IMR-90 (cell line): ENCODE data around the gene FLYWCH1. TPM values are rescaled to one million over a fixed set of nuclear protein-coding genes. Genes with fewer than 3 reads are reported as not detected.

ENCODE experiments used
- ATAC-seq: fragments of 200-7000 bp; cut with Tn5 transposase; 2 replicates; pipeline ENCODE4 v1.9.1; 2020; ENCODE audit warnings: low read depth, mild to moderate bottlenecking, moderate library complexity
- BruUV-seq: library from RNA; stranded (reverse); fragments of 400-500 nt; replicated peaks from 2 replicates; lab custom pipeline; 2021; lab: Mats Ljungman, UMichigan
- CTCF ChIA-PET: fragments of 300-600 bp; formaldehyde crosslinking; extraction: SDS; loops from one replicate; lab custom pipeline; 2021; ENCODE audit warnings: antibody characterized with exemption; lab: Yijun Ruan, JAX
- POLR2A ChIA-PET: fragments of 300-600 bp; sonication (Branson Sonifier 250); formaldehyde crosslinking; loops from one replicate; lab custom pipeline; 2022; ENCODE audit warnings: antibody characterized with exemption; ENCODE audit not compliant: unreplicated experiment; lab: Charles Lee
- DNase-seq: peaks from one replicate; pipeline ENCODE4 v3.0.0; 2013
- H2AFZ ChIP-seq: replicated peaks from 2 replicates; pipeline ENCODE3; 2013; ENCODE audit warnings: low read length, mild to moderate bottlenecking; ENCODE audit not compliant: poor library complexity
- H2AK5ac ChIP-seq: 2 replicates; pipeline ENCODE4 v1.6.1; 2013; ENCODE audit warnings: low read depth, low read length, inconsistent platforms
- H2AK9ac ChIP-seq: replicated peaks from 2 replicates; pipeline ENCODE3; 2013; ENCODE audit warnings: mild to moderate bottlenecking, low read depth, low read length, moderate library complexity; ENCODE audit not compliant: poor library complexity
- H2BK120ac ChIP-seq: 2 replicates; pipeline ENCODE4 v1.6.1; 2013; ENCODE audit warnings: low read depth, low read length, inconsistent platforms
- H2BK15ac ChIP-seq: 3 replicates; pipeline ENCODE4 v1.6.1; 2013; ENCODE audit warnings: low read depth, low read length, inconsistent platforms
- H2BK20ac ChIP-seq: 2 replicates; pipeline ENCODE4 v1.6.1; 2013; ENCODE audit warnings: low read depth, mild to moderate bottlenecking, inconsistent platforms, low read length, moderate library complexity
- H2BK5ac ChIP-seq: 2 replicates; pipeline ENCODE4 v1.6.1; 2013; ENCODE audit warnings: mild to moderate bottlenecking, low read depth, low read length, inconsistent platforms; ENCODE audit not compliant: poor library complexity, severe bottlenecking
- H3K14ac ChIP-seq: replicated peaks from 2 replicates; pipeline ENCODE4 v1.6.1; 2013; ENCODE audit warnings: low read depth, low read length, inconsistent platforms
- H3K18ac ChIP-seq: 2 replicates; pipeline ENCODE4 v1.6.1; 2013; ENCODE audit warnings: low read depth, low read length, control low read depth
- H3K23ac ChIP-seq: 2 replicates; pipeline ENCODE4 v1.6.1; 2013; ENCODE audit warnings: low read depth, low read length, inconsistent platforms
- H3K27ac ChIP-seq: 2 replicates; pipeline ENCODE4 v1.5.1; 2013; ENCODE audit warnings: mild to moderate bottlenecking, control low read depth, low read length; ENCODE audit not compliant: insufficient read depth
- H3K27me3 ChIP-seq: 2 replicates; pipeline ENCODE4 v1.6.1; 2013; ENCODE audit warnings: low read length; ENCODE audit not compliant: control insufficient read depth, insufficient read depth
- H3K36me3 ChIP-seq: 2 replicates; pipeline ENCODE4 v1.6.1; 2013; ENCODE audit warnings: low read length, mixed read lengths; ENCODE audit not compliant: control insufficient read depth, insufficient read depth
- H3K4ac ChIP-seq: 2 replicates; pipeline ENCODE4 v1.6.1; 2013; ENCODE audit warnings: low read depth, low read length, inconsistent platforms
- H3K4me1 ChIP-seq: 2 replicates; pipeline ENCODE4 v1.6.1; 2013; ENCODE audit warnings: low read length, mixed read lengths; ENCODE audit not compliant: control insufficient read depth, insufficient read depth
- H3K4me2 ChIP-seq: 2 replicates; pipeline ENCODE4 v1.6.1; 2013; ENCODE audit warnings: low read depth, mild to moderate bottlenecking, control low read depth, low read length, moderate library complexity
- H3K4me3 ChIP-seq: 2 replicates; pipeline ENCODE4 v1.5.1; 2013; ENCODE audit warnings: low read depth, mild to moderate bottlenecking, control low read depth, low read length, moderate library complexity; ENCODE audit not compliant: insufficient read depth
- H3K56ac ChIP-seq: 2 replicates; pipeline ENCODE4 v1.6.1; 2013; ENCODE audit warnings: low read length, inconsistent platforms; ENCODE audit not compliant: insufficient read depth; ENCODE audit errors: extremely low read depth
- H3K79me1 ChIP-seq, 2 experiments: 2 replicates each; pipeline ENCODE4 v1.6.1; 2013; ENCODE audit warnings: low read length in 2 of 2, inconsistent platforms in 1 of 2, low read depth in 1 of 2
- H3K9ac ChIP-seq: 2 replicates; pipeline ENCODE4 v1.6.1; 2013; ENCODE audit warnings: low read depth, low read length, control low read depth
- H3K9me1 ChIP-seq: 2 replicates; pipeline ENCODE4 v1.6.1; 2013; ENCODE audit warnings: low read length, inconsistent platforms; ENCODE audit not compliant: insufficient read depth
- H3K9me3 ChIP-seq: 2 replicates; pipeline ENCODE4 v1.6.1; 2013; ENCODE audit warnings: low read length; ENCODE audit not compliant: control insufficient read depth, insufficient read depth
- H4K20me1 ChIP-seq: 2 replicates; pipeline ENCODE4 v1.6.1; 2013; ENCODE audit warnings: low read length, inconsistent platforms; ENCODE audit not compliant: insufficient read depth
- H4K5ac ChIP-seq: 2 replicates; pipeline ENCODE4 v1.6.1; 2013; ENCODE audit warnings: mild to moderate bottlenecking, low read depth, low read length, control low read depth
- H4K8ac ChIP-seq, 2 experiments: 2 replicates each; pipeline ENCODE4 v1.6.1; 2013; ENCODE audit warnings: low read depth in 2 of 2, low read length in 2 of 2, control low read depth in 1 of 2, inconsistent platforms in 1 of 2
- H4K91ac ChIP-seq: 2 replicates; pipeline ENCODE4 v1.6.1; 2013; ENCODE audit warnings: low read depth, low read length, inconsistent platforms; ENCODE audit not compliant: insufficient read depth
- BHLHE40 ChIP-seq: fragments of 150-350 bp; IDR thresholded peaks from 2 replicates; pipeline ENCODE4 v1.6.1; 2016; ENCODE audit warnings: mild to moderate bottlenecking, low read depth, low read length
- CEBPB ChIP-seq: IDR thresholded peaks from 2 replicates; pipeline ENCODE4 v1.6.1; 2012; ENCODE audit warnings: low read depth, low read length, improper control_type of control experiment
- CHD1 ChIP-seq: IDR thresholded peaks from 2 replicates; pipeline ENCODE4 v1.6.1; 2012; ENCODE audit warnings: low read depth, low read length, improper control_type of control experiment
- MAFK ChIP-seq: IDR thresholded peaks from 2 replicates; pipeline ENCODE4 v1.6.1; 2012; ENCODE audit warnings: low read depth, low read length, improper control_type of control experiment
- MAZ ChIP-seq: IDR thresholded peaks from 2 replicates; pipeline ENCODE4 v1.6.1; 2012; ENCODE audit warnings: low read depth, mild to moderate bottlenecking, low read length, improper control_type of control experiment, moderate library complexity, borderline replicate concordance
- MXI1 ChIP-seq: IDR thresholded peaks from 2 replicates; pipeline ENCODE4 v1.6.1; 2012; ENCODE audit warnings: low read depth, mild to moderate bottlenecking, low read length, moderate library complexity, borderline replicate concordance
- NFE2L2 ChIP-seq: fragments of 150-350 bp; IDR thresholded peaks from 2 replicates; pipeline ENCODE4 v1.6.1; 2016; ENCODE audit warnings: low read depth, mild to moderate bottlenecking, low read length
- POLR2A ChIP-seq: IDR thresholded peaks from 2 replicates; pipeline ENCODE4 v1.6.1; 2012; ENCODE audit warnings: mild to moderate bottlenecking, low read depth, low read length
- RAD21 ChIP-seq: IDR thresholded peaks from 2 replicates; pipeline ENCODE4 v1.6.1; 2012; ENCODE audit warnings: low read length, improper control_type of control experiment
- RCOR1 ChIP-seq: IDR thresholded peaks from 2 replicates; pipeline ENCODE4 v1.6.1; 2012; ENCODE audit warnings: mild to moderate bottlenecking, low read length, improper control_type of control experiment; ENCODE audit not compliant: insufficient replicate concordance
- RFX5 ChIP-seq: IDR thresholded peaks from 2 replicates; pipeline ENCODE4 v1.8.0; 2012; ENCODE audit warnings: low read depth, mild to moderate bottlenecking, low read length, moderate library complexity
- SMC3 ChIP-seq: fragments of 150-350 bp; IDR thresholded peaks from 2 replicates; pipeline ENCODE4 v1.6.1; 2016; ENCODE audit warnings: low read depth, mild to moderate bottlenecking, antibody characterized with exemption, low read length, moderate library complexity
- USF2 ChIP-seq: fragments of 150-350 bp; IDR thresholded peaks from 2 replicates; pipeline ENCODE4 v1.6.1; 2017; ENCODE audit warnings: mild to moderate bottlenecking, antibody characterized with exemption, low read length, low read depth
- WGBS, 2 experiments: methylation state at CpG; one replicate each; pipeline versions ENCODE4 v1.1.5 to v1.1.7; 2013; ENCODE audit warnings: missing lambda C conversion rate in 2 of 2; ENCODE audit not compliant: insufficient read length in 1 of 2; ENCODE audit errors: extremely low coverage in 2 of 2; 5-methylcytosine and 5-hydroxymethylcytosine counted together
- dilution Hi-C: fragments of 300-500 bp; cut with HindIII; formaldehyde crosslinking; loops from one replicate; pipeline ENCODE4 v1.14.3; 2018; ENCODE audit warnings: low sequenced_read_pairs; ENCODE audit not compliant: unreplicated experiment
- in situ Hi-C: fragments of 300-500 bp; cut with MboI; formaldehyde crosslinking; loops from 3 replicates; pipeline ENCODE4 v1.14.3; 2019; ENCODE audit warnings: low sequenced_read_pairs, inconsistent platforms, mixed read lengths
- intact Hi-C: fragments of 100-400 bp; cut with micrococcal nuclease; formaldehyde crosslinking; loops from 2 replicates; pipeline ENCODE4 v1.10.0; 2022
- polyA plus RNA-seq, 3 experiments: library from polyadenylated mRNA; depleted of rRNA; stranded (reverse); fragments of >200 nt; gene quantifications; 2 replicates each; pipeline ENCODE4 v1.2.3, GENCODE V29; 2012; ENCODE audit warnings: low replicate concordance in 1 of 3
- total RNA-seq: library from RNA; depleted of rRNA; stranded (reverse); fragments of >200 nt; gene quantifications from 2 replicates; pipeline ENCODE4 v1.2.3, GENCODE V29; 2012
- TF ChIP-seq, protein P1 (sequence below): fragments of 150-350 bp; IDR thresholded peaks from 2 replicates; pipeline ENCODE4 v1.6.1; 2016; ENCODE audit warnings: low read depth, mild to moderate bottlenecking, low read length, moderate library complexity, borderline replicate concordance
- TF ChIP-seq, protein P2 (sequence below): conservative IDR thresholded peaks from 2 replicates; pipeline ENCODE4 v1.5.1; 2012; ENCODE audit warnings: mild to moderate bottlenecking, low read depth, low read length, improper control_type of control experiment

FLYWCH1 gene
- total and polyA plus RNA-seq, 2 of the 4 experiments (the other 2 are of a cell fraction): 14.3 to 25.2 TPM

DNA sequence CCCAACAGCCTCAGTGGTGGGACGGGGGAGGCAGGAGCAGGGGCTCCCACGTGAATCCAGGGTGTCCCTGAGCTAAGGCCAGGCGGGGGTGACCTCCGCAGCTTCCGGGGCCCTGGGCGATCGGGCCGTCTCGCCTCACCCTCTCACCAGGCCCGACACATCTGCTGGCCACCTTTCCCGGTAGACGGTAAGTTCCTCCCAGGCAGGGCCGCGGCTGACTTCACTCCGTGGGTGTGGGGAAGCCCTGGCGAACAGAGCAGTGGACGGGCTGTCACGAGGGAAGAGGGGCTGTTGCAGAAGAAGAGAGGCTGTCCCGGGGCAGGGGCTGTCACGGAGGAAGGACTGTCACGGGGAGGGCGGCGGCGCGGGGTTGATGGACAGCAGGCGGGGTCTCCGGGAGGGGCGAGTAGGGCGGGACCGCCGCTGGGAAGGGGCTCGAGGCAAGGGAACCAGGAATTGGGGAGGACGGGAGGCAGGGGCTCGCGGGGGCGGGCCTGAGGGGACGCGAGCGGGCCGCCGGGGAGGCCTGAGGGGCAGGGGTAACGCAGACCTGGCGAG is 68.0 kb downstream of the FLYWCH1 start:
- no peak overlapping the region for H2BK20ac ChIP-seq
- H2BK5ac ChIP-seq: no peak overlapping the region
- dilution Hi-C loops (no loop called here), in situ Hi-C loops (no loop called here), intact Hi-C loops (no loop called here)
- no peak overlapping the region for H3K18ac ChIP-seq
- peak overlapping the region; percentile 57; the same call in 1 of the 2 replicates for H3K9ac ChIP-seq
- no TSS peak for BruUV-seq
- H3K9me1 ChIP-seq: 0 out of 2 replicates have a peak, but pooled peaks cover 4% of the 10 kb centered on the region
- 0 out of 2 replicates have a peak overlapping the region, but pooled peaks have one; percentile 35 for H3K23ac ChIP-seq
- H3K79me1 ChIP-seq: peaks cover 14 to 22% of the 10 kb centered on the region in 2 experiments
- H3K56ac ChIP-seq: no peak overlapping the region
- no peaks in the 10 kb centered on the region for H3K27me3 ChIP-seq
- H4K8ac ChIP-seq: no peak overlapping the region
- H3K9me3 ChIP-seq: no peaks in the 10 kb centered on the region
- H3K4ac ChIP-seq: peak overlapping the region; percentile 61; the same call in 1 of the 2 replicates
- H3K4me3 ChIP-seq: peak overlapping the region; percentile 94
- H2AK5ac ChIP-seq: peak overlapping the region; percentile 65; the same call in 1 of the 2 replicates
- CTCF ChIA-PET: interaction anchor here (0.6 kb wide), 1 partner anchor 566 kb away, joined by 3 read pairs; no protein-coding TSS in a partner anchor
- POLR2A ChIA-PET: interaction anchor here (0.7 kb wide), 1 partner anchor 260 kb away, joined by 3 read pairs; the partner anchor contains the start of gene PRSS27
- H4K91ac ChIP-seq: no peak overlapping the region
- 2% methylated on average over 10 of the region's 43 CpGs; no CpG with 5 or more reads in 1 of the 2 experiments for WGBS, 2 experiments
- H3K4me2 ChIP-seq: peak overlapping the region; percentile 85
- no peak overlapping the region for H4K5ac ChIP-seq
- no peak overlapping the region; the same call in 1 of the 2 replicates for H3K14ac ChIP-seq
- H2BK120ac ChIP-seq: no peak overlapping the region
- H2AFZ ChIP-seq: peak overlapping the region; percentile 98
- H2AK9ac ChIP-seq: no peak overlapping the region
- no peak for ATAC-seq
- H3K4me1 ChIP-seq: peaks cover 6% of the 10 kb centered on the region
- peak; percentile 2 for DNase-seq
- H3K27ac ChIP-seq: peak overlapping the region; percentile 51; the same call in 1 of the 2 replicates
- no peak overlapping the region for H2BK15ac ChIP-seq
- no peaks in the 10 kb centered on the region for H3K36me3 ChIP-seq
- H4K20me1 ChIP-seq: no peaks in the 10 kb centered on the region
- TF ChIP-seq POLR2A: no peak
- no peak for TF ChIP-seq MAFK
- no peak for TF ChIP-seq RFX5
- TF ChIP-seq MXI1: no peak
- TF ChIP-seq RAD21: no peak
- TF ChIP-seq, protein P1, sequence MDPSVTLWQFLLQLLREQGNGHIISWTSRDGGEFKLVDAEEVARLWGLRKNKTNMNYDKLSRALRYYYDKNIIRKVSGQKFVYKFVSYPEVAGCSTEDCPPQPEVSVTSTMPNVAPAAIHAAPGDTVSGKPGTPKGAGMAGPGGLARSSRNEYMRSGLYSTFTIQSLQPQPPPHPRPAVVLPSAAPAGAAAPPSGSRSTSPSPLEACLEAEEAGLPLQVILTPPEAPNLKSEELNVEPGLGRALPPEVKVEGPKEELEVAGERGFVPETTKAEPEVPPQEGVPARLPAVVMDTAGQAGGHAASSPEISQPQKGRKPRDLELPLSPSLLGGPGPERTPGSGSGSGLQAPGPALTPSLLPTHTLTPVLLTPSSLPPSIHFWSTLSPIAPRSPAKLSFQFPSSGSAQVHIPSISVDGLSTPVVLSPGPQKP: no peak
- TF ChIP-seq MAZ: no peak
- no peak for TF ChIP-seq CEBPB
- TF ChIP-seq CHD1: no peak
- TF ChIP-seq SMC3: no peak
- TF ChIP-seq BHLHE40: no peak
- no peak for TF ChIP-seq NFE2L2
- no peak for TF ChIP-seq USF2
- TF ChIP-seq, protein P2, sequence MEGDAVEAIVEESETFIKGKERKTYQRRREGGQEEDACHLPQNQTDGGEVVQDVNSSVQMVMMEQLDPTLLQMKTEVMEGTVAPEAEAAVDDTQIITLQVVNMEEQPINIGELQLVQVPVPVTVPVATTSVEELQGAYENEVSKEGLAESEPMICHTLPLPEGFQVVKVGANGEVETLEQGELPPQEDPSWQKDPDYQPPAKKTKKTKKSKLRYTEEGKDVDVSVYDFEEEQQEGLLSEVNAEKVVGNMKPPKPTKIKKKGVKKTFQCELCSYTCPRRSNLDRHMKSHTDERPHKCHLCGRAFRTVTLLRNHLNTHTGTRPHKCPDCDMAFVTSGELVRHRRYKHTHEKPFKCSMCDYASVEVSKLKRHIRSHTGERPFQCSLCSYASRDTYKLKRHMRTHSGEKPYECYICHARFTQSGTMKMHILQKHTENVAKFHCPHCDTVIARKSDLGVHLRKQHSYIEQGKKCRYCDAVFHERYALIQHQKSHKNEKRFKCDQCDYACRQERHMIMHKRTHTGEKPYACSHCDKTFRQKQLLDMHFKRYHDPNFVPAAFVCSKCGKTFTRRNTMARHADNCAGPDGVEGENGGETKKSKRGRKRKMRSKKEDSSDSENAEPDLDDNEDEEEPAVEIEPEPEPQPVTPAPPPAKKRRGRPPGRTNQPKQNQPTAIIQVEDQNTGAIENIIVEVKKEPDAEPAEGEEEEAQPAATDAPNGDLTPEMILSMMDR: no peak
- TF ChIP-seq RCOR1: no peak
